Lower lobe of right lung (tissue), 2 donors: ENCODE results near the gene HDGFL1. TPM values are rescaled to one million over a fixed set of nuclear protein-coding genes. Genes with fewer than 3 reads are reported as not detected.

Experiments
- ATAC-seq, 2 donors: fragments of 200-7000 bp; cut with Tn5 transposase; one replicate each; pipeline ENCODE4 v1.9.1; 2020 to 2022; ENCODE audit warnings: mild to moderate bottlenecking in 2 of 2, moderate library complexity in 2 of 2
- DNase-seq: peaks from one replicate; pipeline ENCODE4 v3.0.0-alpha.2; 2020
- H3K27ac ChIP-seq: fragments of 200-600 bp; one replicate; pipeline ENCODE4 v1.8.0; 2022
- H3K27me3 ChIP-seq: fragments of 200-600 bp; one replicate; pipeline ENCODE4 v1.8.0; 2022; ENCODE audit warnings: low read depth
- H3K36me3 ChIP-seq: fragments of 200-600 bp; one replicate; pipeline ENCODE4 v1.8.0; 2022; ENCODE audit warnings: mild to moderate bottlenecking
- H3K4me1 ChIP-seq: fragments of 200-600 bp; one replicate; pipeline ENCODE4 v1.8.0; 2022
- H3K4me3 ChIP-seq: fragments of 200-600 bp; one replicate; pipeline ENCODE4 v1.8.0; 2022; ENCODE audit warnings: mild to moderate bottlenecking
- H3K9me3 ChIP-seq: fragments of 200-600 bp; one replicate; pipeline ENCODE4 v1.8.0; 2022
- CTCF ChIP-seq: fragments of 200-600 bp; IDR thresholded peaks from one replicate; pipeline ENCODE4 v1.8.0; 2022; ENCODE audit warnings: antibody characterized with exemption, mild to moderate bottlenecking
- intact Hi-C: fragments of 100-400 bp; cut with DNase I; formaldehyde crosslinking; loops from one replicate; pipeline ENCODE4 v1.11.0; 2022
- total RNA-seq: library from RNA; stranded (reverse); fragmentation: NEBNext Ultra II Directional; extraction: Animal tissue kit (Norgen Biotek cat#: 25700); gene quantifications from one replicate; pipeline ENCODE4 v1.2.1, GENCODE V29; 2021
- donor health status: DM: no; HTN: yes; CAD: no; lungs with severe emphysema.

HDGFL1 gene
- total RNA-seq, 1 donor from 2014 or later, result not detected

DNA sequence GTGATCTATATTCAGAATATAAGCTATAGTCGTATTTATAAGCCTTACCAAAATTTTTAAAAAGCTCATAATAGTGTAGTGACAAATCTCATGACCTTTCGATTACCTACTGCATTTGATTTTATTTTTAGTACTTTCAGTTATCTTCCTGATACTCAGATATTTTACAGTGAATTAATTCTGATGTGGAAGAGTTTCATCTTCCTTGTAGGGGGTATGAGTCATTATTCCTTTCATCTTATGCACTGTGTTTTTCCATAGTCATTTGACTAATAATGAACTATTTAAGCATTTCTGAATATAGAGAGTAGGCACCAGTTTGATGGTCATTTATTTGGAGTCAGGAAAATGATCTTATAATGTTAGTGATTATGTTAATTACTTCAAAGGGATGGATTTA lies 36.4 kb downstream of the HDGFL1 start:
- Histone ChIP-seq H3K4me3 (no peak overlapping the region), H3K36me3 (no peaks in the 10 kb centered on the region), H3K9me3 (no peaks in the 10 kb centered on the region), H3K27me3 (no peaks in the 10 kb centered on the region), H3K27ac (no peak overlapping the region), H3K4me1 (no peaks in the 10 kb centered on the region)
- DNase-seq (no peak), ATAC-seq (no peak)
- intact Hi-C loops, result no loop called here
- TF ChIP-seq CTCF, result no peak

- no peak for ATAC-seq
- no peak for TF ChIP-seq CTCF
- H3K27me3 ChIP-seq, result no peaks in the 10 kb centered on the region
- H3K4me3 ChIP-seq, result no peak overlapping the region
- H3K36me3 ChIP-seq, result no peaks in the 10 kb centered on the region
- H3K9me3 ChIP-seq, result no peaks in the 10 kb centered on the region
- peaks cover 6% of the 10 kb centered on the region for H3K4me1 ChIP-seq
- DNase-seq, result no peak
- intact Hi-C loops, result no loop called here
- no peak overlapping the region for H3K27ac ChIP-seq
Measured at GRCh38 chr6:22610127-22610526, 40.8 kb downstream of the HDGFL1 start.

DNA sequence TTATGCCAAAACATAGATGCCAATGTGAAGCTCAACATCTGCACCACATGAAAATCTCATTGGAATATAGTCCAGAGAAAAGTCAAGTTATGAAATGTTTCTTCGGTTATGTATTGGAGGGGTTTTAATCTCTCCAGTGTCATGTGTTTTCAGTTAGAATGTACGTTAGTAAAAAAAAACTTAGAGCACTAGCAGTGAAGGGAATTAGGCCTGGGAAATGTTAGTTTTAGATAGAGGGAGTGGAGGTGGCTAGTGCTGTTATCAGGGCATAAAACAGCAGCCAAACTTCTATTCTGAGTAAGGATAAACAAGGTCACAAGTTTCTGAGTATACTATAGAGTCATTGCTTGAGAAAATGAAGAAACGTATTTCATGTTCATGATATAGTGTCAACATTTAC lies 42.9 kb downstream of the HDGFL1 start:
- ATAC-seq (no peak), DNase-seq (no peak)
- intact Hi-C loops, result no loop called here
- Histone ChIP-seq H3K4me1 (peaks cover 6% of the 10 kb centered on the region), H3K27me3 (no peaks in the 10 kb centered on the region), H3K36me3 (no peaks in the 10 kb centered on the region), H3K9me3 (peaks cover 5% of the 10 kb centered on the region), H3K4me3 (no peak overlapping the region), H3K27ac (no peak overlapping the region)
- TF ChIP-seq CTCF, result no peak

GRCh38 chr6:22613051-22613450 lies 43.7 kb downstream of the HDGFL1 start:
- Histone ChIP-seq H3K36me3 (no peaks in the 10 kb centered on the region), H3K4me1 (peaks cover 6% of the 10 kb centered on the region), H3K4me3 (no peak overlapping the region), H3K27ac (no peak overlapping the region), H3K27me3 (no peaks in the 10 kb centered on the region), H3K9me3 (peaks cover 5% of the 10 kb centered on the region)
- TF ChIP-seq CTCF, result no peak
- intact Hi-C loops, result no loop called here
- no peak for DNase-seq
- no peak for ATAC-seq

- Histone ChIP-seq H3K36me3 (no peaks in the 10 kb centered on the region), H3K27me3 (no peaks in the 10 kb centered on the region), H3K4me3 (no peak overlapping the region), H3K9me3 (peaks cover 9% of the 10 kb centered on the region), H3K4me1 (peaks cover 6% of the 10 kb centered on the region), H3K27ac (no peak overlapping the region)
- intact Hi-C loops, result no loop called here
- TF ChIP-seq CTCF, result no peak
- ATAC-seq (no peak), DNase-seq (no peak)
Measured at GRCh38 chr6:22613695-22614094, 44.3 kb downstream of the HDGFL1 start.

DNA sequence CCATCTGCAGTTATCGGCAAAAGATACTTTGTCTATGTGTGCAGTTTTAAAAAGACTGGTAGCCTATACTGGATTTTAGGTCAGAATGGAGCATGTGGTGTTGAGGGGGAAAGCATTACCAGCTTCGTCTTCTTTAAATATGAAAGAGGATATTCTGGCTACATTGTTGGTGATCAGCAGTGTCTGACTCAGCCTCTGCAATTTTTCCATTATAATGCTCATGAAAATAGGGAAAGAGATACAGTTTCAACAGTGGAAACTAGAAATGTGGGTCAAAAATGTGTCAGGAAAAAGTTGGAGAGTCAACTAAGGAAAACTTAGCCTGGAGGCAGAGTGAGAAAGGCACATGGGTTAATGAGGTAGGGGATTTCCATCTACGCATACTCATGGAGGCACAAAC lies 45.2 kb downstream of the HDGFL1 start:
- Histone ChIP-seq H3K9me3 (peaks cover 15% of the 10 kb centered on the region), H3K4me3 (no peak overlapping the region), H3K27me3 (no peaks in the 10 kb centered on the region), H3K27ac (no peak overlapping the region), H3K36me3 (no peaks in the 10 kb centered on the region), H3K4me1 (peaks cover 6% of the 10 kb centered on the region)
- no peak for TF ChIP-seq CTCF
- intact Hi-C loops, result no loop called here
- ATAC-seq (no peak), DNase-seq (no peak)
